ENCODE measurements around the gene NCOA1.

GRCh38 chr2:24774373-24774772 lies 283.3 kb downstream of the NCOA1 start:
- TF ChIP-seq CTCF (IDR thresholded peaks at IDR 0.05; ENCODE audit: insufficient read depth, low read length) (no peak), REST (IDR thresholded peaks at IDR 0.05; ENCODE audit: insufficient replicate concordance, low read depth) (no peak), SPI1 (IDR thresholded peaks at IDR 0.05; ENCODE audit: borderline replicate concordance, low read depth) (no peak), POLR2AphosphoS5 (IDR thresholded peaks at IDR 0.05; ENCODE audit: low read depth) (no peak)

Measured in HL-60 (cell line).